Effector memory CD4-positive, alpha-beta T cell (primary cell): ENCODE measurements around the gene SULT1C2.

Experiments used
- DNase-seq, 3 donors: peaks; one replicate each; pipeline ENCODE4 v3.0.0-alpha.2; 2020
- H3K27ac ChIP-seq: 2 replicates; pipeline ENCODE4 v1.7.0; 2013; ENCODE audit warnings: mild to moderate bottlenecking, low read length, moderate library complexity; ENCODE audit not compliant: insufficient read depth, poor library complexity, severe bottlenecking
- H3K27me3 ChIP-seq: replicated peaks from 2 replicates; pipeline ENCODE4 v1.7.0; 2013; ENCODE audit warnings: mild to moderate bottlenecking, low read length; ENCODE audit not compliant: insufficient read depth, control insufficient read depth, poor library complexity, severe bottlenecking
- H3K36me3 ChIP-seq: 2 replicates; pipeline ENCODE4 v1.7.0; 2013; ENCODE audit warnings: mild to moderate bottlenecking, low read length, moderate library complexity; ENCODE audit not compliant: control insufficient read depth, insufficient read depth
- H3K4me1 ChIP-seq: 2 replicates; pipeline ENCODE4 v1.7.0; 2013; ENCODE audit warnings: low read length, mild to moderate bottlenecking; ENCODE audit not compliant: control insufficient read depth, insufficient read depth, poor library complexity, severe bottlenecking
- H3K4me3 ChIP-seq: 2 replicates; pipeline ENCODE4 v1.7.0; 2013; ENCODE audit warnings: low read length, low read depth, mild to moderate bottlenecking; ENCODE audit not compliant: insufficient read depth, poor library complexity, severe bottlenecking
- H3K9me3 ChIP-seq: 2 replicates; pipeline ENCODE4 v1.7.0; 2013; ENCODE audit warnings: mild to moderate bottlenecking, low read length, moderate library complexity; ENCODE audit not compliant: control insufficient read depth
- total RNA-seq, 3 donors: gene quantifications; one replicate each; lab custom pipeline; 2026; lab: John Stamatoyannopoulos, UW

The SULT1C2 gene
- 0 reads per million in 3 donors for total RNA-seq

DNA sequence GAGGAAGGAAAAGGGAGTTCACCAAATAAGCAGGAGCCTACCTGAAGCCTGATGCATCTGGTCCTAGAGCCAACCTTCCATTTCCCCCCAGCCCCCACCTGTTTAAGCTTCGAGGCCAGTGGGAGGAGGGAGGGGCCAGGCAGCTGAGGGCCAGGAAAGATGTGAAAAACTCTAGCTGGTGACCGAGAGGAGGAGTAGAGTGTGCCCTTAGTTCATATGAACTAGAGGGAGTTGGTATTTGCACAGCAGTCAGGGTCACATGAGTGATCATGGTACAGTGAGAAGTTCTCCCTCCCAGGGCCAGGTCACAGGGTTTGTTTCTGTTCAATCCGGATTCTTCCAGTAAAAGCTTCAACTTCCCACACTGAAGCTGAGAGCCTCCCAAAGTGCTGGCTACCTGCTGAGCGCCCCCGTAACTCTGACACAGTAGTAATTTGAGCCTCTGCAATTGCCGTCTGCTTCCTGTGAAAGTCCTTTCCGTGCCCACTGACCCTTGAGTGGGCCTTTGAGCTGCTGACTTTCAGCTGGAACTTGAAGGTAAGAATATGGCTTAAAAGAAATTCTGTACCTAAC is at the start of gene SULT1C2:
SULT1C2 (plus strand) TSS at position 362 of the 573 bp plus-strand sequence. CDS start 4,773 bp downstream, outside the sequence.
- H3K9me3 ChIP-seq, result no peaks in the 10 kb centered on the region
- H3K4me1 ChIP-seq, result no peaks in the 10 kb centered on the region
- no peak for DNase-seq
- H3K4me3 ChIP-seq, result no peak within 1 kb of the TSS
- H3K27me3 ChIP-seq, result no peaks in the 10 kb centered on the region
- no peaks in the 10 kb centered on the region for H3K36me3 ChIP-seq
- H3K27ac ChIP-seq, result no peak within 1 kb of the TSS

DNA sequence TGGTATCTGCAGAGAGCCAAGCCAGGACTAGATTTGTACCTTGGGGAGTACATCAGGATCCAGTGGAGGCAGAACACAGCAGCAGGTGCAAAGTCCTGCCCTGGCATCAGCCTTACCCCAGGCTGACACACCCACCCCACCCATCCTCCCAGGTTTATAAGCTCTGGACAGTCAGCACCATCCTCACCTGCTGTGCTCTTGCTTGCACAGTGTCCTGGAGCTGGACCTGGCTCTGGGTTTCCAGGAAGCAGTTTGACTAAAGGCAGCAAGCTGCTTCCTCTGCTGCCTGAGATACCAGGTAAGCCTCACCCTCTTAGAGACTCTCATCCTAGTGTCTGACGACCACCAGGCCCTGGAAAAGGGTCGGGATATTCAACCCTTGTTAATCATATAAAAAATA is 48.9 kb upstream of the SULT1C2 start, which contains the start of gene SULT1C3:
SULT1C3 (plus strand) TSS at position 183 of the 400 bp plus-strand sequence. CDS start 7,227 bp downstream, outside the sequence.
- no peak for DNase-seq
- Histone ChIP-seq H3K36me3 (no peaks in the 10 kb centered on the region), H3K4me1 (no peaks in the 10 kb centered on the region), H3K27me3 (no peaks in the 10 kb centered on the region), H3K9me3 (no peaks in the 10 kb centered on the region), H3K27ac (no peak within 1 kb of the TSS), H3K4me3 (no peak within 1 kb of the TSS)

DNA sequence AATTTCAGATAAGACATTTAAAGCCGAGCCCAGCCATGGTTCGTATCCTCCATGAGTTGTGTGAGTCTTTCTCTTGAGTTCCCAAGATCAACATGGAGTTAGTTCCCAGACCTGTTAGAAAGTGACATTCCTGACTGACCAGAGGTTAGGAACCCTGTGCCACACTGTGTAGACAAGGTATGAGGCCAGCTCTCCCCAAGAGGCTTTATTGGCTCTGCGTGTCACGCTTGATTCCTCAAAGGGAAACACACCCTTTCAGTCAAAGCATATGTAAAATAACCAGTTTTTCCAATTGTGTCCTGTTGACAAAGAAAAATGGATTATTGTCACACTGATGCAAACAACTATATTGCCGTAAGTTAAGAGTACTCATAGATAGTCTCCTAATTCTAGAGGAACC is 47.7 kb upstream of the SULT1C2 start:
- H3K4me1 ChIP-seq, result no peaks in the 10 kb centered on the region
- H3K4me3 ChIP-seq, result no peak overlapping the region
- H3K27ac ChIP-seq, result no peak overlapping the region
- H3K9me3 ChIP-seq, result no peaks in the 10 kb centered on the region
- DNase-seq, result no peak
- no peaks in the 10 kb centered on the region for H3K36me3 ChIP-seq
- H3K27me3 ChIP-seq, result no peaks in the 10 kb centered on the region

DNA sequence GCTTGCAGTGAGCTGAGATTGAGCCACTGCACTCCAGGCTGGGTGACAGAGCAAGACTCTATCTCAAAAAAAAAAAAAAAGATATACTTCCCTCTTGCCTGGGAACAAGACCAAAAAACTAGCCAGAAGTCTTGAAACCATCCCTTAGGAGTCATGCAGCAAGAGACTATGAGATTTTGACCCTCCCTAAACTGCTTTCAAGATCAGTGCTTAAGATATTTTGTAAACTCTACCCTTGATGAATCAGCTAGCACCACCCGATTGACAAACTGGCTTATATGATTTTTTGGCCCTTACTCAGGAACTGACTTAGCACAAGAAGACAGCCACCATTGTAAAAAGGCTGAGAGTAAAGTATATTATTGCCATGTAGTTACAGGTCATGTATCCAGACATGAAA is 45.1 kb upstream of the SULT1C2 start:
- H3K27ac ChIP-seq, result no peak overlapping the region
- H3K4me3 ChIP-seq, result no peak overlapping the region
- no peaks in the 10 kb centered on the region for H3K4me1 ChIP-seq

DNA sequence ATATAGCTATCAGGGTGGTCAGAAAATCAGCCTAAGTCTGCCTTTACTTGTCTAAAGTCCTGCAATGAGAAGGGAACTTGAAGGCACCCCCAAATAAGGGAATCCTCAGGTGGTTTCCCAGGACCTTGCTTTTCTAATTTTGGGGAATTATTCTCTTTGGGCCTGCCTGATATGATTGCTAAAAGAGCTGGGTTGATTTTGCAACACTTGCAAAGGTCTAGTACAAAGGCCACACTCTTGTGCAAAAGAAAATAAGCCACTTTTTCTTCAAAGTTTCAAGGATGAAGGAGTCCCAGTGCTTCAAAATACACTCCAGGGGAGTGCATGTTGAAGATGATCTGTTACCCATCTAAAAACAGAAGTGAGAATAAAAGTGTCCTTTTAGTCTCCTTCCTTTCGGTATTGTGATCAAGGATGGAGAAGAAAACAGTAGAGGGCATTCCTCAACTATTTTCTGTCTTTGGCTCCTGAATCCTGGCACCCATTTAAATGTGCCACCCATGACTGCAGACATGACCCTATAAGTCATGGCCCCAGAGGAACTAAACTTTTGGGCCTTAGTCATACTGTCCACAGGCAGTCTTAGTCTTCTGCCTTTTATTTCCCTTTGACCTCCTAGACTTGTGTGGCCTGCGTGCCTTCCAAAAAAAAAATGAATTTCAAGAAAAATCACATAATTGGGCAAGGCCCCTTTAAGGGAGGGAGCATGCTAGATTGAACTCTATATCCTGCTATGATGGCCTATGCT is 43.9 kb upstream of the SULT1C2 start:
- no peaks in the 10 kb centered on the region for H3K4me1 ChIP-seq
- H3K36me3 ChIP-seq, result no peaks in the 10 kb centered on the region
- H3K27ac ChIP-seq, result no peak overlapping the region
- no peak for DNase-seq
- no peak overlapping the region for H3K4me3 ChIP-seq
- H3K27me3 ChIP-seq, result no peaks in the 10 kb centered on the region
- H3K9me3 ChIP-seq, result no peaks in the 10 kb centered on the region

More for the DNA sequence above, 45.1 kb upstream of the SULT1C2 start:
- Histone ChIP-seq H3K9me3 (no peaks in the 10 kb centered on the region), H3K36me3 (no peaks in the 10 kb centered on the region), H3K27me3 (no peaks in the 10 kb centered on the region)
- no peak for DNase-seq

DNA sequence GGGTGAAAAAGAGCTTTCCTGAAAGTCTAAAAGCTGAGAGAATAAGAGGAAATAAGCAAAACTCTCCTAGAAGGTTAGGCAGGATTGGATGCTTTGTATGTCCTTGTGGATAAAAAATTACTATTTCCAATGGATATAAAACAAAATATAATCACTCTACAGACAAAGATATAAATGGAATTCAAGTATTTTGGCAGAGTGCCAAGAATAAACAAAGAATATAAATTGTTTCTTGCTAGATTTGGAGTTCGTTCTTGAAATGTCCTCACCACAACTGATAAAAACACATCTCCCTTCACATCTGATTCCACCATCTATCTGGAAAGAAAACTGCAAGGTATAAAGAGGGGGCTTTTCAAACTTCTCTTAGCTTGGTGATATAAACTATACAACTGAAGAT is 35.6 kb upstream of the SULT1C2 start:
- Histone ChIP-seq H3K4me1 (no peaks in the 10 kb centered on the region), H3K27ac (no peak overlapping the region), H3K4me3 (no peak overlapping the region), H3K9me3 (no peaks in the 10 kb centered on the region), H3K36me3 (no peaks in the 10 kb centered on the region), H3K27me3 (no peaks in the 10 kb centered on the region)
- no peak for DNase-seq

DNA sequence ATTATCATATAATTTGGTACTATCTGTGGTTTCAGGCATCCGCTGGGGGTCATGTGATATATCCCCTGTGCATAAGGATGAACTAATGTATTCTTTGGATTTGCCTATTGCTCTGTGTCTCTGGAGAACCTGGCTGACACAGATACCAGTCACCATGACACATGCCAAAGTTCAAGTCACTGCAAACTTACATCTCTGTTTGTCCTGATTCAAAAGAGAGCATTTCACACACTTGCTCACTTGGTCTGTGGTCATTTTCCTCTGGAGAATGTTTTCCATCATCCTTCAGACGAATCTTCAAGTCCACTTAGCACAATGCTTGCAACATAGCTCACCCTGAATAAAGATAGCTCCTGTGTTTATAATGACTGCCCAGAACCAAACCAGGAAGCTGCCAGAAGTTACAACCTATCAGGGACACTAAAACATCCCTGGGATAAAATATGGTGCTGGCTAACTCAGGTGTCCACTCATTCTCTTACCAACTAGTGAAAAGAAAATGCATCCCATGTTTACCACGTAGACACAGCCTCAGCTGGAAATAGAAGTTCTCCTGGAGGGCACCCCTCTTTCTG is 30.9 kb upstream of the SULT1C2 start:
- DNase-seq, result no peak
- no peaks in the 10 kb centered on the region for H3K36me3 ChIP-seq
- H3K27ac ChIP-seq, result no peak overlapping the region
- H3K4me3 ChIP-seq, result no peak overlapping the region
- no peaks in the 10 kb centered on the region for H3K9me3 ChIP-seq
- H3K4me1 ChIP-seq, result no peaks in the 10 kb centered on the region
- H3K27me3 ChIP-seq, result no peaks in the 10 kb centered on the region

DNA sequence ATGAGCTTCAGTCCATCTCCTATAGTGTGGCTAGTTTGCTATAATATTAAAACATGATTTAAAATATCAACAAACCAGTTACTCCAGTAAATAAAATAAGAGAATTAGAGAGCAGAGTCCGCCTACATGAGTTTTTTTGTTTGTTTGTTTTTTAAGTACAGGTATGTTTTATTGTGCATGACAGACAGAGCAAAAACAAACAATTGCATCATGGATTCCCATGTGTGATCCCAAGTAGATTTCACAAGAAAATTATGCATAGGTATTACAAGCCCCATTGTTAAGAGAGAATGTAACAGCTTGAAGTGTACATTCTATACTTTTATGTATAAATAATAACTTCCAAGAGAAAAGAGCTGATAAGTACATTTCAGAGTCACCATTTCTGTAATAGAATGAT is 27.9 kb upstream of the SULT1C2 start:
- no peaks in the 10 kb centered on the region for H3K36me3 ChIP-seq
- no peaks in the 10 kb centered on the region for H3K27me3 ChIP-seq
- no peaks in the 10 kb centered on the region for H3K4me1 ChIP-seq
- H3K27ac ChIP-seq, result no peak overlapping the region
- H3K4me3 ChIP-seq, result no peak overlapping the region
- no peaks in the 10 kb centered on the region for H3K9me3 ChIP-seq
- DNase-seq, result no peak

DNA sequence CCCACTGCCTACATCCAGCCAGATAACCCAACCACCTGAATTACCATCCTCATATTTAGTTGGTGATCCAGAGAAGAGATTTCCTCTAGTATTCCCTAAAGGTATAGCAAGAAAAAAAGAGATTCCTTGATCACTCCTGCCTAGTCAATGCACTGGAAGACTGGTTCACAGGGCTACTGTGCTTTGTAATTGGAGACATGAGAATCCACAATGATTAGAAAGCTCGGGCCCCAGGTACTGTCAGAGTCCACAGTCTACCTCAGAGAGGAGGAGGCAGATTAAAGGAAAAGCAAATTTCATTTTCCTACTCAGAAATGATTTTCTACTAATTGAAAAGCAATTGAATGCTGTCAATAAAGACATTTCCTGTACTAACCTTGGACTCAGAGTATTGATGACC is 26.7 kb upstream of the SULT1C2 start:
- H3K4me3 ChIP-seq, result no peak overlapping the region
- no peaks in the 10 kb centered on the region for H3K27me3 ChIP-seq
- DNase-seq, result no peak
- no peak overlapping the region for H3K27ac ChIP-seq
- H3K4me1 ChIP-seq, result no peaks in the 10 kb centered on the region
- H3K9me3 ChIP-seq, result no peaks in the 10 kb centered on the region
- no peaks in the 10 kb centered on the region for H3K36me3 ChIP-seq

DNA sequence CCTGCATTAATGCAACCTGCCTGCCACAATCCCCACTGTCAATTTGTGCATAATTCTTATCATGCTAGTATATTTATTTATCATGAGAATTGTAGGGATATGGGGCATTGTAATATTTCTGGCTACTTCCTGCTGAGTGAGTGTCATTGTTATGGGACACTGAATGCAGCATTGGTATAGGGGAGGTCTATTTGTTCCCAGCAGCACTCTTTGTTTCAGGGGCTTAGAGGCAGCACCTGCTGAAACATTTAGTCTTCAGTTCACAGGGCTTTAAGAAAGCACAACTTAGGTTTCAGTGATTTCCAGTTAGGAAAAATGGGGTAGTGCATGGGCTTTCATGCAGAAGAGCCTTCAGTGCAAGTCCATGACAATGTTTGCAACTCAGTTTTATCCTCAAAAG is 25.3 kb upstream of the SULT1C2 start:
- Histone ChIP-seq H3K4me1 (no peaks in the 10 kb centered on the region), H3K36me3 (no peaks in the 10 kb centered on the region), H3K27ac (no peak overlapping the region), H3K27me3 (no peaks in the 10 kb centered on the region), H3K9me3 (no peaks in the 10 kb centered on the region), H3K4me3 (no peak overlapping the region)
- no peak for DNase-seq
